Activated naive CD4-positive, alpha-beta T cell treated with anti-CD3 and anti-CD28 coated beads, Interleukin-2, amount 50 U/mL, for 16 hours (primary cell): ENCODE measurements around the gene PARD6G.

Experiments
- DNase-seq: peaks from one replicate; pipeline ENCODE4 v3.0.0-alpha.2; 2020

Gene PARD6G

DNA sequence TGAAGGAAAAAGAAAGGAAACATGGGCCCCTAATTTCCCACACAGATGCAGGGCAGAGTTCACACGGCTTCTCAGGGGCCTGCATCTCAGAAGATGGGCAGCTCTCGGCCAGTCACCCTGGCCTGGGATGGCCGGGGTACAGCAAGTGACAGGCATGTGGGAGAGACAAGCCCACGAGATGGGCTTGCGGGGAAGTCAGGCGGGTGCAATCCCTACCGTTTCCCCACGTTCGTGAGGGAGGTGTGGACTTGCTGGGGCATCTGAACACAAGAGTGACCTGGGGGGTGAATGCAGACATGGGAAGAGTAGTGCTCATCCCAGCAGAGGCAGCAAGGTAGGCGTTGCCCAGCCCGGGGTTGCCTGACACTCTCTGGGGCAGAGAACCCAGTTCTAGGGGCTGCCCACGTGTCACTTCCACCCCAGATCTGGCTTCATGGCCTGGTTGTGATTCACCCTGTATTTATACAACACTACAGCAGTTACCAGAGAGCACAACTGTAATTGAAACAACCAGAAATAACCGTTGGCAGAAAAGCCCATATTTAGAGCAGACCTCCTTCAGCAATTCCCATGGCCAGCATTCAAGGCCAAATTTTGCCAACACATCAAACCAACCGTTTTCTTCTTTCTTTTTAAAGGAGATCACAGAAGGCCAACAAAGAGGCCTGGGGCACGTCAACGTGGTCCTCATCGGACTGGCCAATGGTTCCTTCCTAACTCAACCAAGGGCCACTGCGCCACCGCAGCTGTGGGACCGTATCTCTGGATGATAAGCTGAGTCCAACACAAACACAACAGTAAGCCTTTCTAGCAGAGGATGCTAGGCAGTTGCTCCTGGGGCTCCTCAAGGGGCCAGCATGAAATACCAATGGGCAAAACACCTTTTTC is 58.4 kb downstream of the PARD6G start:
- DNase-seq = no peak

- no peak for DNase-seq
Measured at GRCh38 chr18:80187956-80188642, 59.2 kb downstream of the PARD6G start.

DNA sequence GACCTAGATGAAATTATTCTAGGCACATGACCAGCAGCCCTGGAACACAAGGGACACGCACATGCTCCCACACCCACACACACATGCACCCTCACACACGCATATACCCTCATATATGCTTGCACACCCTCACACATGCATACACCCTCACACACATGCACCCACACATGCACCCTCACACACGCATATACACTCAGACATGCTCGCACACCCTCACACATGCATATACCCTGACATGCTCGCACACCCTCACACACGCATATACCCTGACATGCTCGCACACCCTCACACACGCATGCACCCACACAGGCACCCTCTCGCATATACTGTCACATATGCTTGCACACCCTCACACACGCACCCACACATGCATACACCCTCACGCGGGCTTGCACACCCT is 61.8 kb downstream of the PARD6G start:
- no peak for DNase-seq

DNA sequence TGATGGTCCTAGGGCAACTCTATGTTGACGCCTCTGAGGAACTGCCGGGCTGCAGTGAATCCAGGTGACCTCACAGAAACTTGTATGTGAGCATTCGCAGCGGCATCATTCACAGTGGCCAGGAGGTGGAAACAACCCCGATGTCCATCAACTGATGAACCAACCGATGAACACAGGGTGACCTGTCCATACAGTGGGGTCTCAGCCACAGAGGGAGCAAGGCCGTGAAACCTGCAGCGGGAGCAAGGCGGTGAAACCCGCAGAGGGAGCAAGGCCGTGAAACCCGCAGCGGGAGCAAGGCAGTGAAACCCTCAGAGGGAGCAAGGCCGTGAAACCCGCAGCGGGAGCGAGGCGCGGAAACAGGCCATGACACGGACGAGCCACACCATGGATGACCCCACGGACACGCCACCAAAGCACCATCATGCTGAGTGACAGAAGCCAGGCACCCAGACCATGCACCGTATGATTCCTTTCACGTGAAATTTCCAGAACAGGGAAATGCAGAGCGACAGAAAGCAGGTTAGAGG is 63.0 kb downstream of the PARD6G start:
- DNase-seq = no peak

DNA sequence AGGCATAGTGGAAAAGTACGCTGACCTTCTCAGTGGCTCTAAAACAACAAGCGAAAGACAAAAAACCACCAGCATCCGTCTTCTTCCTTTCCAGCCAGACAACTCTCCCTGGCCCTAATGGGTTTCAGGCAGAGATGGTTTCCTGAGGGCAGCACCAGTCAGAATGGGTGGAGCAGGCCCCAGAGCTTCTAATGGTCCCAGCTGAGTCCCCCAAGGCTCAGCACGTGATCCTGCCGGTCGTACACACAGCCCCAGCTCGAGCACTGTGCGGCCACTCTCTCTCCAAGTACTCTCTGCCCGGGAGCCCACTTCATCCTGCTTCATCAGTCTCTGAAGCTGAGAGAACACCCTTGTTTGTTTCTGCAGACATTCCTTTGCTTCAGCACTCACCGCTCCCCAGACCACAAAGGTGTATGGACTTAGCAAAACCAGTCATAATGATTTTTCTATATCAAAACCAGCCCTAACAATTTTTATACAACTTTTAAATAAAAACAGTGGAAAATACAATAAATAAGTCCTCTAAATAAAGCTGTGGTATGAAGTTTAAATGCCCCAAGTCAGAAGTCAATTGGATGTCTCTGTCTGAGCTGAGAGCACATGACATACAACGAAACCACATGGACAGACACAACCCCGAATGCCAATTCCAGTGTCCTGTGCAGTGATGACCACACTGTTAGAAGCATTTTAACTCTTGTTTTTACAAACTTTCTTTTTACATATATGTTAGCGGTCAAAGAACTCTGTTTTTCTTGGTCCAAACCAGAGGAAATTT is 63.9 kb downstream of the PARD6G start:
- no peak for DNase-seq

DNA sequence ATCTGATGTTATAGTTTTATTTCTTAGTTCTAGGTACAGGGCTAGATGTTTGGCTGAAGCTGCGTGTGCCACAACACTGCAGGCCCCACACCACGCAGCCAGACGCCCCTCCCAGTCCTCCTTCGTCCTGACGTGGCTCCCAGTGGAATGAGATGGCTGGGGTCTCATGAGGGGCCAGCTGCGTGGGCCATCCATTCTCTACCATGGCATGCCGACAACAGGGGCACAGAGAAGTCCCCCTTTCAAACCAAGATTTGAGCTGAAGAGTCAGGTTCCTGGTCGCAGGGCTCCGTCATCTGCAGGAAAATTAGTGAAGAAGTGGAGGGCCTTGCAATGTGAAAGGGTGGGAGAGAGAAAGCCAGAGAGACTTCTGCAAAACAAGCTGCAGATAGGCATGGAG is 64.5 kb downstream of the PARD6G start:
- no peak for DNase-seq

DNA sequence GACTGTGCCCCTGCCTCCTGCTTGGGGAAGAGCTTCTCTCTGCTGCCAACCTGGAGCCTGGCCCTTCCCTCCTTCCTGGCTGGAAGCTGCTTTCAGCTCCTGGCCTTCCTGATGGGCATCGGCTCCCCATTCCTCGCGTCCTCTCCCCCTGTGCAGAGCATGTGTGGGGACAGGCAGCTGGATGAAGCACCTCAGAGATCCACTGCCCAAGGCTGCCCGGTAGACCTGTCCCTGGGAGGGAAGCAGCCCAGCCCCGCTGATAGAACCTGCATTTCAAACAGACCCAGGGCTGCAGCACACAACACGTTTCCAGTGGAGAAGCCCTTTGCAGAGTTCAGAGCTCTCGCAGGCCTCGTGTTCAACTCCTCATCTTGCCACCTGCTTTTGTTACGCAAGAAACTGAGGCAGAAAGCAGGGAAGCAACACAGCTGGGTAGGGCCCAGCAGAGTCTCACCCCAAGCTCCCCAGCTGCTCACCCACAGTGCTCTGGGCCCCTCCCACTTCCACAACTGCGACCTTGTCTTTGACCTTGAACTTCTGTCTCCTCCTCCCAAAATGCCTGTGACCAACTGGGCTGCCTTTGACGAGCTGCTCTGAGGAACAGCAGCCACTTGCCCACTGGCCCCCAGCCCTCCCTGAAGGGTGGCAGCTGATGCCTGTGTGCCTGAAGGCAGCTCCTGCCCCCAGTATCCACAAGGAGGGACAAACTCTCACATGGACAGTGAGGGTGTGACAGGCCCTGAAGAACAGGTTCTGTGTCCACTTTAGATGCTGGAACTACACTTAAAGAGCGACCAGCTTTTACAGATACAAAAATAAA is 65.5 kb downstream of the PARD6G start:
- no peak for DNase-seq

DNA sequence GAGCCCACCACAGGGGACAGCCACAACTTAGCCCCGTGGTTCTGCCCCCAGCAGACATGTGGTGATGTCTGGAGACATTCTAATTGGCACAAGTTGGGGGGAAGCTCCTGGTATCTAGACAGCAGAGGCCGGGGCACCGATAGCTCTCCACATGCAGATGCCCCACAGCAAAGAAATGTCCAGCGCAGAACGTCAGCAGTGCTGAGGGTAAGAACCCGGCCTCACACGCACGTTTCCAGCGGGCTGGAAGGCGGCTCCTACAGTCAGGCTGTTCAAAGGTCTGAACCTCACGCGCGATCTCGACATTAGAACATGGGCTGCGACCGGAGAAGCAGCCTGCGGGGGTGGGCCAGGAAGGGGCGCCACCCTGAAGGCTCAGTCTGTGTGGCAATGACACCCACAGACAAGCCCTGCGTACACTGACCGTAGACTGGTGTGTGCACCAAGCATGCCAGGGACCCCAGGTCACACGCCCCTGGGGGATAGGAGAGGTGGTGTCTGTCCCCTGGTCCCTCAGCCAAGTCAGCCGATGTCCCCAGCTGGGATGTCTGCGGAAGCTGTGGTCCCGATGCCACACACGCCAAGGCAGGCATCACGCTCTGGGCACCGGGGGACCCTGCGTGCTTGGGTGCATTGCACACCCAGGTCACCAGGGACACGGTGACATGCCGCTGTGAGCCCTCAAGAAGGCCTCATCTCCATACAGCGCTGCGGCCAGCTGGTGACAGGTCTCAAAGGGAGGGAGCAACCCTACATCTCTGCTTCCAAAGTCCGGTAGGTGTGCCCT is 66.3 kb downstream of the PARD6G start:
- no peak for DNase-seq

DNA sequence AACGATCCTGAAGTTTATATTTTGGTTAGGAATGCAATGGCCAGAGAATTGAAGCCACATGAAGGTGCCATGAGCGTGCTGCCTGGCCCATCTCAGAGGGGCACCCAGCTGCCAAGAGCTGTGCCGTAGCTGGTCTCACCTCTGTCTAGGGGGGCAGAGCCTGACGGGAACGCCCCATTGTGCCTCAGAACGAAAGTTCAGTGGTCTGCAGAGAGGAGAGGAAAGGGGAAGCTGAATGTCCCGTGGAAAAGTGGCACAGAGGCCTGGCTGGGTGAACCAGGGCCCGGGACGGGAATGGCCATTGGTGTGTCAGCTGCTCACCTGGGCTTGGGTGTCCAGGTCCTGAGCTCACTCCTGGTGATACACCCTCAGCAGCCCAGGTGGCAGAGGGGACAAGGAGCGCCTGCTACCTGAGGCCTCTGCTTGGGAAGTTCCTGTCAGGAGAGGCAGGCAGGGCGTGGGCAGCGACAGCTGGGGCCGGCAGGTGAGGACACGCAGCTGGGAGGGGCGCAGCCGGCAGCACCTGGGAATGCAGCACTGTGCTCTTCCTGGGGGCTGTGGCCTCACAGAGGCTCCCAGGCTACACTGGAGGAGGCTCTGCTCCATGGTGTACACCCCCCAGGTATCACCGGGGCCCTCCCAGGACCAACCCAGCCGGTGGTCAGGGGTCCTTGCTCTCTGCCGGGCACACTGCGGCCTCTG is 67.3 kb downstream of the PARD6G start:
- no peak for DNase-seq

- no peak for DNase-seq
Measured at GRCh38 chr18:80178935-80179818, 68.1 kb downstream of the PARD6G start.

DNA sequence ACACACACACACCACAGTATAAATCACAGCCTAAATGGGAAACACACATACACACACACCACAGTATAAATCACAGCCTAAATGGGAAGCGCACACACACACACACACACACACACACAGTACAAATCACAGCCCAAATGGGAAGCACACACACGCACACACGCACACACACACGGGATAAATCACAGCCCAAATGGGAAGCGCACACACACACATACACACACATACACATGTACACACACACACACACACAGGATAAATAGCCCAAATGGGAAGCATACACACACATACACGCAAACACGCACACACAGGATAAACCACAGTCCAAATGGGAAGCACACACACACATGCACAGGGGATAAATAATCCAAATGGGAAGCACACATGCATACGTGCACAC is 70.2 kb downstream of the PARD6G start:
- DNase-seq = no peak

- DNase-seq = no peak
Measured at GRCh38 chr18:80176334-80177073, 70.8 kb downstream of the PARD6G start.

DNA sequence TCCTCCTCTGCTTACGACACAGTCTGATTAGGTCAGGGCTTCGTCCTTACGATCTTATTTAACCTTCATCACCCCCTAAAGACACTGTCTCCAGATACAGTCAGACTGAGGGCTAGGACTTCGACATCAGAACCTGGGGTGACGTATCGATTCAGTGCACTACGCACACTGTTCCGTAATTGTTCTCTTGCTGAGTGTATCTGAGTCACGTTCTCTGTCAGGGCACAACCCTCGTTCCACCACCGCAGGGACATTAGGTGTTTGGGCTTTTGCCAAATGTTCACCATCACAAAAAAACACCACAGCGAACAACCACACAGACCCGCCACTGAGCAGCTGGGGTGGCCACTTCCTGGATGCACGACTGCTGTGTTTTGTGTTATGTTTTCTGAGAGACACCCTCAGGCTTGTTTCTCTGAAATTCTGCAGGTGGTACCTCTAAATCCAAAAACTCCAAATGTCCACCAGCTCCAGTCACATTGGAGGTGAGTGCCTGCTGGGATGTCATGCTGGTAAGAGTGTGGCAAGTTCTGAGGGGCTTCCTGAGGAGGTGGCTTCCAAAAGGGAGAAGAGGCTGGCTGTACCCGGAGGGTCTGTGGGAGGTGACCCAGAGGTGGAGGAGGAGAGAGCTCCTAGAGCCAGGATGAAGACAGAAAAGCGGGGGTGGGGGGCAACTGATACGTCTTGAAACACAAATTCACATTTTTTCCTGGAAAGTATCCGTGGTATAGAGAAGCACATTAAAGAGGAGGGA is 71.7 kb downstream of the PARD6G start:
- DNase-seq = no peak

GRCh38 chr18:80173060-80173459 is 74.3 kb downstream of the PARD6G start:
- no peak for DNase-seq

DNA sequence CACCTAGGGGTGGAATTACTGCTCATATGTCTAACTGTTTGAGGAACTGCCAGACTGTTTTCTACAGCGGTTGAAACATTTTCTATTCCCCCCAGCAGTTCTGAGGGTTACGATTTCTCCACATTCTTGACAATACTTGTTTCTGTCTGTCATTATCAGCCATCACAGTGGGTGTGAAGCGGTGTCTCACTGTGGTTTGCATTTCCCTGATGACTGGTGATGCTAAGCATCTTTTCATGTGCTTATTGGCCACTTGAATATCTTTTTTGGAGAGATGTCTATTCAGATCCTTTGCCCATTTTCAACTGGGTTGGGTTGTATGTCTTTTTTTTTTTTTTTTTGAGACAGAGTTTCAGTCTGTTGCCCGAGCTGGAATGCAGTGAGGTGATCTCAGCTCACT is 75.3 kb downstream of the PARD6G start:
- DNase-seq = no peak

GRCh38 chr18:80171054-80171872 is 76.1 kb downstream of the PARD6G start:
- DNase-seq = no peak

GRCh38 chr18:80170395-80171053 is 76.8 kb downstream of the PARD6G start:
- DNase-seq = no peak
